Measurements from ENCODE around the gene TBX4.
A peak's percentile ranks its signal among the peaks of the same experiment; 100 is the strongest.

TBX4 gene

DNA sequence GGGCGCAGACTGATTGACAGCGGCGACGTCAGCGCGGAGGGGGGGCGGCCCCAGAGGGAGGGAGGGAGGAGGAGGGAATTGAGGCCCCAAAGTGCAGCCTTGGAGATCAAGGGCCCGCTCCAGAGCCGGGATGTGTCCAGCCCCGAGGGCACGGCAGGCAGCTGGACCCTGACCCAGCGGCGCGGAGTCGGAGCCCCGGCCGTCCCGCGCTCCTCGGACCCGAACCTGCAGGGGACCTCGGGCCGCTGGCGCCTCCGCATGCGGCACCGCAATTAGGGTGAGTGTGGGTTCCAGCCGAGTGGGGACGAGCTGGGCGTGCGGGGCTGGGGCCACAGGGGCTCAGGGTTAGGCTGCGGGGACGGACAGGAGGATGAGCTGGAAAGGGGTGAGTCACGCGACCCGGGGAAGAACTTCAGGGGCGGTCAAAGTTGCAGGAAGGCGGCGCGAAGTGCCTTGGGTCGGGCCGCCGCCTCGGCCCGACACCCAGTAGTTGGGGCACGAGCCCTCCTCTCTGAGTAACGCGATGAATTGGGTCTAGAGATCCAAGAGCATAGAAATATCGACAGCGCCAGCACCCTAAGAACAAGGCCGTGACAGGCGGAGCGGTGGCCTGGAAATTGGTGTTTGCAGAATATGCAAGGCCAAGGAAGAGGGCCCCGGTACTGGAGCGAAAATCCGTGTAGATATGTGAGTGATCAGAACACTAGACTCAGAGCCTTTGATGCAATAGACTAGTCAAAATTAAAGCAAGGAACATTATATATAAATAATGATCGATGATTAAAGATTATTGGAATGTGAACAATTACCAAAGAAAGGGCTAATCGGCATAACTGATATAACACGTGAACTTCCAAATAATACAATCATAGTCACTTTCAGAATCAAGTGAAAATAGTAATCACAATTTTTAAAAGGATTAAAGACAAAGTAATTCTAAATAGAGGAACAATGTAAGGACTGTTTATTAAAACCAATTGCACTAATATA is at the start of gene TBX4:
Gene TBX4 (plus strand): TSS at position 122 of the 990 bp plus-strand sequence. CDS start 4,069 bp downstream, outside the sequence.
- no peak for DNase-seq

- DNase-seq = peak; percentile 85
These were observed 49.0 kb upstream of the TBX4 start for GRCh38 chr17:61402978-61403800.

DNA sequence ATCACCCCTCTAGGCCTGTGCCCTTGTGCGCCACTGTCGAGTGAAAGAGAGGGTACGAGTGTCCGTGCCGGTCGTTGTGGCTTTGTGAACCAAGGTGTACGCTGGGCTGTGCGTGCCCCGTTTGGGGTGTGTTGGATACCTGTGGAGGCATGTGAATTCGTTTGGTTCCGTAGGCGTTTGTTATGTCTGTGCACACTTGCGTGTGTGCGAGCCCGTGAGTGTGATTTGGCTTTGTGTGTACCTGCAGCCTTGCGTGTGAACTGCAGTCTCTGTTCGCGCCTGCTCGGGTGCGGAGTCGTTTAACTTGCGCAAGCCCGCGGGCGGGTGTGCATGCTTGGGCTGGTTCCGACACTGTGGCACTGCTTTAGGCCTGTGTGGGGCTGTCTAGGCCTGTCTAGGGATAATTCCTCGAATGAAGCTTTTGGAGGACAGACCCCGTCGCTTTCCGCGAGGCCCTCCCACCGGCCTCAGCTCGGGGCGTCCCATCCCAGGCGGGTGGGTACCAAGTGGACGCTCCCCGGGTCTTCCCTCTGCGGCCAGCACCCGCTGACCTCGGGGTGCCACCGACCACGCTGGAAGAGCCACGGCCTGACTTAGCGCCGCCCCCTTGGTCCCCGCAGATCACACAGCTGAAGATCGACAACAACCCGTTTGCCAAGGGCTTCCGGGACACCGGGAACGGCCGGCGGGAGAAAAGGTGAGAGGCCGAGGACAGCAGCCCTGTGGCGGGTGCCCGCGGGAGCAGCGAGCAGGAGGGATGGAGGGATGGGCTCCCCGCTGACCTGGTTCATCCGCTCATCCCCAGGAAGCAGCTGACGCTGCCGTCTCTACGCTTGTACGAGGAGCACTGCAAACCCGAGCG is 48.2 kb upstream of the TBX4 start:
- DNase-seq = peak; percentile 39

DNA sequence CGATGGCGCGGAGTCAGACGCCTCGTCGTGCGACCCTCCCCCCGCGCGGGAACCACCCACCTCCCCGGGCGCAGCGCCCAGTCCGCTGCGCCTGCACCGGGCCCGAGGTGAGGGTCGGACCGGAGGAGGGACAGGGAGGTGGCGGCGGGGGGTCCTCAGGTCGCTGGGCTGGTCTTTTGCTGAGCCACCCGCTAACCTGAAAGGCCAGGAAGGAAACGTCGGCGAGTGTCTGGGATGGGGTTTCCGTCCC is 47.6 kb upstream of the TBX4 start:
- DNase-seq = no peak

DNA sequence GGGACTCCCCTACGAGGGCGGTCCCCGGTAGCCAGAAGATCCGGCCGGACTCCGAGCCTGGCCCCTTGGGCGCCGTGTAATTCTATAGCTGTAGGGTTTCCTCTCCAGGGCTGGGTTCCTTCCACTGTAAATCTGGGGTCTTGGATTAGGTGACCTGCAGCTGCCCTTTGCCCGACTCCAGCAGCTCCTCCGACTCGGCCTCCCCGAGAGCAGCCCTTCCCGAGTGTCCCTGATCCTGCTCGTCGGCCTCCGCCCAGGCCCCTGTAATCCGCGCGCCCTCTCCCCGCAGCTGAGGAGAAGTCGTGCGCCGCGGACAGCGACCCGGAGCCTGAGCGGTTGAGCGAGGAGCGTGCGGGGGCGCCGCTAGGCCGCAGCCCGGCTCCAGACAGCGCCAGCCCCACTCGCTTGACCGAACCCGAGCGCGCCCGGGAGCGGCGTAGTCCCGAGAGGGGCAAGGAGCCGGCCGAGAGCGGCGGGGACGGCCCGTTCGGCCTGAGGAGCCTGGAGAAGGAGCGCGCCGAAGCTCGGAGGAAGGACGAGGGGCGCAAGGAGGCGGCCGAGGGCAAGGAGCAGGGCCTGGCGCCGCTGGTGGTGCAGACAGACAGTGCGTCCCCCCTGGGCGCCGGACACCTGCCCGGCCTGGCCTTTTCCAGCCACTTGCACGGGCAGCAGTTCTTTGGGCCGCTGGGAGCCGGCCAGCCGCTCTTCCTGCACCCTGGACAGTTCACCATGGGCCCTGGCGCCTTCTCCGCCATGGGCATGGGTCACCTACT is 47.1 kb upstream of the TBX4 start:
- no peak for DNase-seq

GRCh38 chr17:61405686-61406536 is 46.3 kb upstream of the TBX4 start:
- DNase-seq = no peak

DNA sequence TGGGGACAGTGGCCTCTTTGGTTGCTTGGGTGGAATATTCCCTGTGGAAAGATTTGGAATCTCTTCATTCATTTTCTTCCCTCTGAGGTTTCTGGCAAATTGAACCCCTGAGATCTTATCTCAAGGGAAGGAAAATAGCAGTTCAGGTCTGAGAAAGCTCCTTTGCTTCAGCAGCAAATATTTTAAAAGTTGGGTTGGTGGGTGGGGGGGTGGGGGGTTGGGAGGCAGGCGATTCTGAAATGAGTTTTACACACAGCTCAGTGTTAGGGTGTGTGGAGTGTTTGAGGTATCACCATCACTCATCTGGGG is 45.7 kb upstream of the TBX4 start:
- DNase-seq = no peak

DNA sequence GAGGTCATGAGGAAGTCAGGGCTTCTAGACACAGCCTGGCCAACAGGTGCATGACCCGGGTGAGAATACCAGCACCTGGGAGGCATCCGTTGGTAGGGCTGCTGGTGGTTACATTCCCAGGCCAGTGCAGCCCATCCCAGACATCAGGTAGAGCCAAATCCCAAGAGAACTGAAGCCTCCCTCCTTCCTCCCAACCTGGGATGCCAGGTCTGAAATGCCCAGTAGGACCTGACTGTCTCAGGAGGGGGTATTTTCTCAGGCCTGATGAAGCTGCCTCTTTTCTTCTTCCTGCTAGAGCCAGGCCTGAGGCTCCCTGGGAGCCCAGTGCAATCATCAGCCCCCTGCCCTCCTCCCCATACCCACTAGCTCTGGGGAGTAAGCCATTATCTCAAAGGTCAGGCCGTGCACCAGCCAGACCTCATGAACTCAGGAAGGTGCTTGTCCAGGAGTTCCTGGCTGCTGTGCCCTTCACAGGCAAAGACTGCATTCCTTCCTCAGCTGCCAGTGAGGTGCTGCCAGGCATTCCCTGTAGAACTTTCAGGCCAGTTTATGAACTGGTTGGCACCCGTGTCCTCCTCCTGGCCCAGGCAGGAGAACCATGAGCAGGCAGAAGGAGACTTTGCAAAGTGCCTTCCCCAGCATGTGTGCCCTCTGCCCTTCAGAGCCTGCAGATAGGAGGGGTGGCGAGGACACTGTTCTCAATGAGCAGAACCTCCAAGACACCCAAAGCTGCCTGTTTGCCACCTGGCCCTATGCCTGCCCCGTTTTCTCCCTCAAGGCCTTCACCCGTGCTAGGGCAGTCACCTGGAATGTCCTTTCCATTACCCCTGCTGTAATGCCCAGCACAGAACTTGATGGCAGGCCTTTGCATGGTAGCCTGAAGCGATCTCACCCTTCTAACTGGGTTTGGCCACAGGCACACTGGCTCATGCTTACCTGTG is 45.0 kb upstream of the TBX4 start:
- DNase-seq = no peak

DNA sequence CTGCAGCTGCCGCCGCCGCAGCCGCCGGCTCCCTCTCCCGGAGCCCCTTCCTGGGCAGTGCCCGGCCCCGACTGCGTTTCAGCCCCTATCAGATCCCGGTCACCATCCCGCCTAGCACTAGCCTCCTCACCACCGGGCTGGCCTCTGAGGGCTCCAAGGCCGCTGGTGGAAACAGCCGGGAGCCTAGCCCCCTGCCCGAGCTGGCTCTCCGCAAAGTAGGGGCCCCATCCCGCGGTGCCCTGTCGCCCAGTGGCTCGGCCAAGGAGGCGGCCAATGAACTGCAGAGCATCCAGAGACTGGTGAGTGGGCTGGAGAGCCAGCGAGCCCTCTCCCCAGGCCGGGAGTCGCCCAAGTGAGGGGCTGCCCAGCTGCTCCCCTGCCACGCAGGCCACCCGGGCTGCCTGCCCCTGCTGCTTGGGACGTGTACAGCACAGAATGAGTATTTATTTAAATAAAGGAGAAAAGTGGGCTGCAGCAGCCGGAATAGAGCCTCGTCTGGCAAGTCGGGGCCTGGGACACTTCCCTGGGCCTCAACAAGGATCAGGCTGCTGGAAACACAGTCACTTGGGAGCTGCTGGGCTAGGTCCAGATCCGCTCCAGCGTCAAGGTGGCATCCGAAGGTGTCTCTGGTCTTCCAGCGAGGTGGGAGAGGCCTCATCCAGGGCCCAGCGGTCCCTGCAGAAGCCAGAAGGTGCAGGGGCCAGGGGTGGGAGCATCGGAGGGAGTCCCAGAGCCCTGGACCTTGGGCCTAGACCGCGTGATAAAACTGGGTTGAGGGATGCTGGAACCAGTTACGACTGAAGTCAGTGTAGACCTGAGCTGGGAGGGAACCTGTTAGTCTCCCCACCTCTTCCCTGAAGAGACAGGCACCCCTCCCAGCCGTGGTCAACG is 43.8 kb upstream of the TBX4 start:
- DNase-seq = no peak

- peak; percentile 72 for DNase-seq
These were observed 42.7 kb upstream of the TBX4 start for GRCh38 chr17:61409301-61410112.

- peak; percentile 65 for DNase-seq
These were observed 41.8 kb upstream of the TBX4 start for GRCh38 chr17:61410141-61411010.

DNA sequence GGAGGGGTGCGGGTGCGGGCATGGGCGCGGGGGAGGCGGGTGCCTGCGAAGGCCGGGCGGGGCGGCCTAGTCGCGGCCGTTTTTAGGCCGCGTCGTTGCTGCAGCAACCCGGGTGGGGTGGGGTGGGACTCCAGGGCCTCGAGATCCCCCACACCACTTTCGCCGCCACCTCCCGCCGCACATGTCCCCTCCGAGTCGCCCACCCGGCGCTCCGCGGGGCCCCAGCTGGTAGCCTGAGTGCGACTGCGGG is 41.3 kb upstream of the TBX4 start:
- no peak for DNase-seq

- peak; percentile 83 for DNase-seq
These were observed 40.7 kb upstream of the TBX4 start for GRCh38 chr17:61411261-61412142.

DNA sequence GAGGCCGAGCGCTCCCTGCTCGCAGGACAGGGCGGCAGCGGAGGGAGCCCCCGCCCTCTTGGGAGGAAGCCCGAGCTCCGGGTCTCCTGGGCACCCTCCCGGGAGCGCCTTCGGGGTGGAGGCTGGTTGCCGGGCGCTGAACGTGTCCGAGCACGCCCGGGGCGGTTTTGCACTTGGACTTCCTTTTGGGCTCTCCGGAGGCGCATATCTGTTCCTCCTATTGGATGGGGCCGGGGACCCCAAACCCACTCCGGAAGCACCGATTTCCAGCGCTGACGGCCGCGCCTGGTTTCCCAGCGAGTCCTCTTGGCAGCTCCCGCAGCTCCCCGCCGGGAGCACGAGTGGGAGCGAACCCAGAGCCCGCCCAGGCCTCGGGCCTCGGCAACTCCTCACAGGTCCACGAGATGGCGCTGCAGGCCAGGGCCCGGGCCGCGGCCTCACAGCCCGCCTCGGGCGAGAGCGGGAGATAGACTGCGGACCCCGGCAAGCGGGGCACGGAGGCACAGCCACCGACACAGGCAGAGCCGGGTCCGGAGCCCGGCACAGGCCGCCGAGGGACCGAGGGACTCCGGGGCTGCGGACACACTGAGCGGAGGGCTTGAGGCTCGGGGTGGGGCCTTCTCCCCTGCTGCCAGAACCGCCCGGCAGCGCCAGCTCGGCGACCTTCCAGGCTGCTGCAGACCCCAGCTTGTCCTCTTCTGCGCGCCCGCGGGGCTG is 39.9 kb upstream of the TBX4 start:
- DNase-seq = peak; percentile 91

DNA sequence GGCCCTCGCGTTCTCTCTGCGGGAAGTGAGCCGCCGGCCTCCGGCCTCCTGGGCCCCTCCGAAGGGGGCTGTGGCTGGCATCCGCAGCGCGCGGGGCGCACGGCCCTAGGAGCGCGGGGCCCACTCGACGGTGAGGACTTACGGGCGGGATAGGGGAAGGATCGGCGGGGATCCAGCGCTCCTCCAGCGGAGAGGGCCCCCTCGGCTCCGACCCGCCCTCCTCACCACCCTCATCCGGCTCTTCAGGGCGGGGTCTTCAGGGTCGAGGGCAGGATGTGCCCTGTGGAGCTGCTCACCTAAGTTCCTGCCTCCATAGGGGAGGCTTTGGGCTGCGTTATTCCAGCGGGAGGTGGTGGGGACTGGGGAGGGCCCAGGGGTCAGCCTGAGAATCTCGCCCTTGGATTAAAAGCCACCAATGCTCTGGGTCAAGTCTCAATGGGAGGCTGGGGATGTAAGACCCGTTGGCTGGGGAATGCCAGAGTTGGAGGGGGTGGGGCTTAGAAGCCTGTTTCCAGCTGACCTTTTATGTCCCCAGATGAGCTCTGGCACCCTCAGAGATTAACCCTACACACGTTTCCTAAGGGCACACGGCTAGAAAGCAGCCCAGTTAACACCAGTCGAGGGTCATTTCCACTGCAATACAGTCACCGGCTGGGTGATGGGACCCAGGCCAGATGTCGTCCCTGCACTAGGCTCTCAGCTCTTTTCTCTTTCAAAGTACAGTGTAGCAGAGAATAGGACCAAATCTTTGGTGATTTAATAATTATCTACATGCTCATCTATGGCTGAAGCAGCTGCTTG is 39.2 kb upstream of the TBX4 start:
- peak; percentile 68 for DNase-seq

Data from NCI-H82 (cell line).